ENCODE data around the gene MAP3K14.
"Not testable (repeated sequence)": the region's sequence is repeated elsewhere in the genome, so short reads cannot be mapped to it uniquely, and the experiment has no call there.

Gene MAP3K14

GRCh38 chr17:45260204-45260783 is 56.5 kb downstream of the MAP3K14 start:
- no peak for DNase-seq (ENCODE audit: extremely low read depth, low read depth)
- no peak for TF ChIP-seq CTCF (IDR thresholded peaks at IDR 0.05; ENCODE audit: low read depth, low read length, missing control alignments)
- H3K4me3 ChIP-seq (replicated peaks; ENCODE audit: low read depth, low read length): no peak overlapping the region

- TF ChIP-seq CTCF (IDR thresholded peaks at IDR 0.05; ENCODE audit: low read depth, low read length, missing control alignments): no peak
- H3K4me3 ChIP-seq (replicated peaks; ENCODE audit: low read depth, low read length): no peak overlapping the region
- DNase-seq (ENCODE audit: extremely low read depth, low read depth): no peak
These were observed 57.8 kb downstream of the MAP3K14 start for GRCh38 chr17:45258981-45259380.

- no peak overlapping the region for H3K4me3 ChIP-seq (replicated peaks; ENCODE audit: low read depth, low read length)
- no peak for TF ChIP-seq CTCF (IDR thresholded peaks at IDR 0.05; ENCODE audit: low read depth, low read length, missing control alignments)
- no peak for DNase-seq (ENCODE audit: extremely low read depth, low read depth)
These were observed 59.7 kb downstream of the MAP3K14 start for GRCh38 chr17:45257115-45257514.

- H3K4me3 ChIP-seq (replicated peaks; ENCODE audit: low read depth, low read length): no peak overlapping the region
- DNase-seq (ENCODE audit: extremely low read depth, low read depth): no peak
- TF ChIP-seq CTCF (IDR thresholded peaks at IDR 0.05; ENCODE audit: low read depth, low read length, missing control alignments): no peak
These were observed 60.5 kb downstream of the MAP3K14 start for GRCh38 chr17:45256114-45256966.

- DNase-seq (ENCODE audit: extremely low read depth, low read depth): no peak
- TF ChIP-seq CTCF (IDR thresholded peaks at IDR 0.05; ENCODE audit: low read depth, low read length, missing control alignments): no peak
These were observed 61.5 kb downstream of the MAP3K14 start for GRCh38 chr17:45255358-45255757.

GRCh38 chr17:45253879-45254278 is 62.9 kb downstream of the MAP3K14 start:
- no peak for DNase-seq (ENCODE audit: extremely low read depth, low read depth)
- TF ChIP-seq CTCF (IDR thresholded peaks at IDR 0.05; ENCODE audit: low read depth, low read length, missing control alignments): no peak
- H3K4me3 ChIP-seq (replicated peaks; ENCODE audit: low read depth, low read length): no peak overlapping the region

More at GRCh38 chr17:45255358-45255757, 61.5 kb downstream of the MAP3K14 start:
- H3K4me3 ChIP-seq (replicated peaks; ENCODE audit: low read depth, low read length): no peak overlapping the region

GRCh38 chr17:45253237-45253636 is 63.6 kb downstream of the MAP3K14 start:
- not testable (repeated sequence) for DNase-seq (ENCODE audit: extremely low read depth, low read depth)

More at GRCh38 chr17:45253237-45253636, 63.6 kb downstream of the MAP3K14 start:
- not testable (repeated sequence) for H3K4me3 ChIP-seq (replicated peaks; ENCODE audit: low read depth, low read length)
